ENCODE measurements around the gene SPATA33.
"Not testable (repeated sequence)": the region's sequence is repeated elsewhere in the genome, so short reads cannot be mapped to it uniquely, and the experiment has no call there.

Gene SPATA33

GRCh38 chr16:89667000-89667399 lies 9.4 kb downstream of the SPATA33 start:
- not testable (repeated sequence) for DNase-seq

- no peak for DNase-seq
Observed at GRCh38 chr16:89667633-89668032, 10.0 kb downstream of the SPATA33 start.

GRCh38 chr16:89668790-89669158 lies 11.1 kb downstream of the SPATA33 start:
- no peak for DNase-seq

- no peak for DNase-seq
Observed at GRCh38 chr16:89669755-89670154, 12.1 kb downstream of the SPATA33 start.

- DNase-seq: no peak
Observed at GRCh38 chr16:89670496-89671431, 13.1 kb downstream of the SPATA33 start.

- DNase-seq: not testable (repeated sequence)
Observed at GRCh38 chr16:89671565-89671964, 13.9 kb downstream of the SPATA33 start.

GRCh38 chr16:89672177-89672941 lies 14.7 kb downstream of the SPATA33 start:
- no peak for DNase-seq

GRCh38 chr16:89678258-89678657 lies 20.6 kb downstream of the SPATA33 start:
- no peak for DNase-seq

- DNase-seq: no peak
Observed at GRCh38 chr16:89685916-89686315, 28.3 kb downstream of the SPATA33 start.

- DNase-seq: peak; percentile 78 to 80
Observed at GRCh38 chr16:89686520-89687091, 29.0 kb downstream of the SPATA33 start, which contains the start of gene CDK10. CDK10 (plus strand) TSS chr16:89686689; CDS start chr16:89686711, 22 bp downstream.

- no peak for DNase-seq
Observed at GRCh38 chr16:89687092-89687940, 29.7 kb downstream of the SPATA33 start.

GRCh38 chr16:89688395-89688794 lies 30.8 kb downstream of the SPATA33 start:
- no peak for DNase-seq

- no peak for DNase-seq
Observed at GRCh38 chr16:89689142-89689541, 31.5 kb downstream of the SPATA33 start.

GRCh38 chr16:89689621-89690020 lies 32.0 kb downstream of the SPATA33 start:
- DNase-seq: not testable (repeated sequence)

GRCh38 chr16:89690392-89690901 lies 32.8 kb downstream of the SPATA33 start:
- no peak for DNase-seq

- no peak for DNase-seq
Observed at GRCh38 chr16:89691231-89691985, 33.8 kb downstream of the SPATA33 start.

GRCh38 chr16:89691986-89692569 lies 34.4 kb downstream of the SPATA33 start:
- no peak for DNase-seq

- no peak for DNase-seq
Observed at GRCh38 chr16:89693289-89693731, 35.7 kb downstream of the SPATA33 start.

GRCh38 chr16:89693931-89694783 lies 36.5 kb downstream of the SPATA33 start:
- no peak for DNase-seq

- DNase-seq: not testable (repeated sequence)
Observed at GRCh38 chr16:89694784-89695085, 37.1 kb downstream of the SPATA33 start.
